Measurements from ENCODE around the gene SF3A2.

SF3A2 gene

DNA sequence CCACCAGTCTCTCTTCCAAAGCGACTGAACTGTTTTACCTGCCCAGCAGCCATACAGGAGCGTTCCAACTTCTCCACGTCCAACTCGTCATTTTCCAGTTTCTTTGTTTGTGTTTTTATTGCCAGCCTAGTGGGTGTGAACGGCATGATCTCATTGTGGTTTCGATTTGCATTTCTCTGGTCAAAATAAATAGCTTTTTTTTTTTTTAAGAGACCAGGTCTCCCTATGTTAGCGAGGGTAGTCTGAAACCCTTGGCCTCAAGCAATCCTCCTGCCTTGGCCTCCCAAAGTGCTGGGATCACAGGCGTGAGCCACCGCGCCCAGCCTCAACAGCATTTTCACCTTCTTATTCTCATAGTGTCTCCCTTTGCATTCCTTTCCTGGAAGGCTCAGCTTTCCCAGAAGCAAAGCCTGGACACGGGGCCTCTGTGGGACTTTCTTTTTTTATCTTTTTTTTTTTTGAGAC lies 23.7 kb downstream of the SF3A2 start (continued):
- TF ChIP-seq, protein P1, sequence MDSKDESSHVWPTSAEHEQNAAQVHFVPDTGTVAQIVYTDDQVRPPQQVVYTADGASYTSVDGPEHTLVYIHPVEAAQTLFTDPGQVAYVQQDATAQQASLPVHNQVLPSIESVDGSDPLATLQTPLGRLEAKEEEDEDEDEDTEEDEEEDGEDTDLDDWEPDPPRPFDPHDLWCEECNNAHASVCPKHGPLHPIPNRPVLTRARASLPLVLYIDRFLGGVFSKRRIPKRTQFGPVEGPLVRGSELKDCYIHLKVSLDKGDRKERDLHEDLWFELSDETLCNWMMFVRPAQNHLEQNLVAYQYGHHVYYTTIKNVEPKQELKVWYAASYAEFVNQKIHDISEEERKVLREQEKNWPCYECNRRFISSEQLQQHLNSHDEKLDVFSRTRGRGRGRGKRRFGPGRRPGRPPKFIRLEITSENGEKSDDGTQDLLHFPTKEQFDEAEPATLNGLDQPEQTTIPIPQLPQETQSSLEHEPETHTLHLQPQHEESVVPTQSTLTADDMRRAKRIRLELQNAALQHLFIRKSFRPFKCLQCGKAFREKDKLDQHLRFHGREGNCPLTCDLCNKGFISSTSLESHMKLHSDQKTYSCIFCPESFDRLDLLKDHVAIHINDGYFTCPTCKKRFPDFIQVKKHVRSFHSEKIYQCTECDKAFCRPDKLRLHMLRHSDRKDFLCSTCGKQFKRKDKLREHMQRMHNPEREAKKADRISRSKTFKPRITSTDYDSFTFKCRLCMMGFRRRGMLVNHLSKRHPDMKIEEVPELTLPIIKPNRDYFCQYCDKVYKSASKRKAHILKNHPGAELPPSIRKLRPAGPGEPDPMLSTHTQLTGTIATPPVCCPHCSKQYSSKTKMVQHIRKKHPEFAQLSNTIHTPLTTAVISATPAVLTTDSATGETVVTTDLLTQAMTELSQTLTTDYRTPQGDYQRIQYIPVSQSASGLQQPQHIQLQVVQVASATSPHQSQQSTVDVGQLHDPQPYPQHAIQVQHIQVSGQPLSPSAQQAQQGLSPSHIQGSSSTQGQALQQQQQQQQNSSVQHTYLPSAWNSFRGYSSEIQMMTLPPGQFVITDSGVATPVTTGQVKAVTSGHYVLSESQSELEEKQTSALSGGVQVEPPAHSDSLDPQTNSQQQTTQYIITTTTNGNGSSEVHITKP (tag by site-specific recombination; IDR thresholded peaks at IDR 0.05) = peak; percentile 77
- peak; percentile 68 for TF ChIP-seq ZFHX2 (tag by site-specific recombination; conservative IDR thresholded peaks at IDR 0.05)
- TF ChIP-seq EGR2 (tag by site-specific recombination; IDR thresholded peaks at IDR 0.05; ENCODE audit: low read depth) = peak; percentile 50; the same call in 1 of the 2 replicates
- TF ChIP-seq ZNF350 (tag by site-specific recombination; IDR thresholded peaks at IDR 0.05) = no peak
- 0 out of 2 replicates have a peak, but pooled peaks have one; percentile 57 for TF ChIP-seq ZEB2 (tag by site-specific recombination; IDR thresholded peaks at IDR 0.05)
- no peak for TF ChIP-seq ZNF24 (tag by site-specific recombination; IDR thresholded peaks at IDR 0.05)
- TF ChIP-seq PRDM4 (tag by site-specific recombination; IDR thresholded peaks at IDR 0.05) = peak; percentile 60; the same call in 1 of the 2 replicates
- TF ChIP-seq ZNF302 (tag by site-specific recombination; IDR thresholded peaks at IDR 0.05; ENCODE audit: low read depth) = no peak
- TF ChIP-seq PRDM6 (tag by site-specific recombination; IDR thresholded peaks at IDR 0.05) = peak; percentile 66; the same call in 1 of the 2 replicates
- TF ChIP-seq ZNF777 (tag by site-specific recombination; IDR thresholded peaks at IDR 0.05; ENCODE audit: borderline replicate concordance) = no peak
- TF ChIP-seq ZNF580 (tag by site-specific recombination; IDR thresholded peaks at IDR 0.05) = peak; percentile 15; the same call in 1 of the 2 replicates
- TF ChIP-seq ZNF629 (tag by site-specific recombination; IDR thresholded peaks at IDR 0.05) = peak; percentile 91
- no peak for TF ChIP-seq ZNF37A (tag by site-specific recombination; IDR thresholded peaks at IDR 0.05)
- TF ChIP-seq ZNF335 (tag by site-specific recombination; conservative IDR thresholded peaks at IDR 0.05) = 0 out of 2 replicates have a peak, but pooled peaks have one; percentile 14
- peak; percentile 55 for TF ChIP-seq FEZF1 (tag by site-specific recombination; IDR thresholded peaks at IDR 0.05)
- no peak for TF ChIP-seq ZNF514 (tag by site-specific recombination; IDR thresholded peaks at IDR 0.05)
- TF ChIP-seq KLF16 (tag by site-specific recombination; IDR thresholded peaks at IDR 0.05) = peak; percentile 36
- peak; percentile 79 for TF ChIP-seq ZBTB21 (tag by site-specific recombination; IDR thresholded peaks at IDR 0.05)
- no peak for TF ChIP-seq ZNF132 (tag by site-specific recombination; IDR thresholded peaks at IDR 0.05; ENCODE audit: borderline replicate concordance)
- TF ChIP-seq, protein P2, sequence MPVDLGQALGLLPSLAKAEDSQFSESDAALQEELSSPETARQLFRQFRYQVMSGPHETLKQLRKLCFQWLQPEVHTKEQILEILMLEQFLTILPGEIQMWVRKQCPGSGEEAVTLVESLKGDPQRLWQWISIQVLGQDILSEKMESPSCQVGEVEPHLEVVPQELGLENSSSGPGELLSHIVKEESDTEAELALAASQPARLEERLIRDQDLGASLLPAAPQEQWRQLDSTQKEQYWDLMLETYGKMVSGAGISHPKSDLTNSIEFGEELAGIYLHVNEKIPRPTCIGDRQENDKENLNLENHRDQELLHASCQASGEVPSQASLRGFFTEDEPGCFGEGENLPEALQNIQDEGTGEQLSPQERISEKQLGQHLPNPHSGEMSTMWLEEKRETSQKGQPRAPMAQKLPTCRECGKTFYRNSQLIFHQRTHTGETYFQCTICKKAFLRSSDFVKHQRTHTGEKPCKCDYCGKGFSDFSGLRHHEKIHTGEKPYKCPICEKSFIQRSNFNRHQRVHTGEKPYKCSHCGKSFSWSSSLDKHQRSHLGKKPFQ (tag by site-specific recombination; IDR thresholded peaks at IDR 0.05) = peak; percentile 92
- TF ChIP-seq ZNF664 (tag by site-specific recombination; IDR thresholded peaks at IDR 0.05) = no peak
- peak; percentile 47 for TF ChIP-seq OSR2 (tag by site-specific recombination; IDR thresholded peaks at IDR 0.05)
- 0 out of 2 replicates have a peak, but pooled peaks have one; percentile 10 for TF ChIP-seq ZNF843 (tag by site-specific recombination; IDR thresholded peaks at IDR 0.05)
- peak; percentile 84 for TF ChIP-seq PRDM1 (tag by site-specific recombination; IDR thresholded peaks at IDR 0.05)
- TF ChIP-seq KLF9 (tag by site-specific recombination; IDR thresholded peaks at IDR 0.05; ENCODE audit: low read depth) = peak; percentile 88
